ENCODE data around the gene DGAT2. TPM values are rescaled to one million over a fixed set of nuclear protein-coding genes. Genes with fewer than 3 reads are reported as not detected.

DGAT2 gene
- total RNA-seq, 1 experiment from 2014 or later: 75.8 TPM

- no peaks in the 10 kb centered on the region for H3K27me3 ChIP-seq (replicated peaks; ENCODE audit: control insufficient read depth, insufficient read depth, low read length)
- no peak overlapping the region for H3K4me3 Mint-ChIP-seq (ENCODE audit: unreplicated experiment)
- peaks cover 49% of the 10 kb centered on the region for H3K4me1 Mint-ChIP-seq (ENCODE audit: low read depth, unreplicated experiment)
- H3K9me3 ChIP-seq: no peaks in the 10 kb centered on the region
- intact Hi-C loops (cut with micrococcal nuclease; ENCODE audit: unreplicated experiment): loop anchor here (1.0 to 2.0 kb wide), 3 partner anchors 15 to 66 kb away; no protein-coding TSS in a partner anchor
- H3K36me3 Mint-ChIP-seq (ENCODE audit: insufficient read depth, unreplicated experiment): peaks cover 11% of the 10 kb centered on the region
- H3K27ac Mint-ChIP-seq (ENCODE audit: unreplicated experiment): peak overlapping the region; percentile 83
- ChIA-PET POLR2A (no interaction called here), CTCF (interaction anchor here (0.5 to 2.3 kb wide), 5 partner anchors 22 to 166 kb away, joined by 3 to 10 read pairs (median 4); no protein-coding TSS in a partner anchor)
- TF ChIP-seq CTCF (IDR thresholded peaks at IDR 0.05; ENCODE audit: insufficient read depth in 1 of 2, low read depth in 1 of 2, low read length in 1 of 2, severe bottlenecking in 1 of 2, unreplicated experiment in 1 of 2): no peak
- H3K9me3 Mint-ChIP-seq (ENCODE audit: unreplicated experiment): no peaks in the 10 kb centered on the region
- H3K4me1 ChIP-seq: peaks cover 48% of the 10 kb centered on the region
- no peak overlapping the region for H3K4me3 ChIP-seq (ENCODE audit: low read depth, low read length)
- DNase-seq: peak in 1 of 2 experiments; percentile 26
- no peaks in the 10 kb centered on the region for H3K36me3 ChIP-seq (ENCODE audit: control insufficient read depth, insufficient read depth, low read length)
- BruUV-seq (replicated peaks): no TSS peak
- no peaks in the 10 kb centered on the region for H3K27me3 Mint-ChIP-seq (ENCODE audit: insufficient read depth, unreplicated experiment)
Observed at GRCh38 chr11:75763846-75764245, 4.7 kb upstream of the DGAT2 start.

- no peaks in the 10 kb centered on the region for H3K9me3 ChIP-seq
- CTCF ChIA-PET: interaction anchor here (0.7 kb wide), 1 partner anchor 177 kb away, joined by 4 read pairs; no protein-coding TSS in a partner anchor
- no peaks in the 10 kb centered on the region for H3K36me3 ChIP-seq (ENCODE audit: control insufficient read depth, insufficient read depth, low read length)
- H3K27me3 ChIP-seq (replicated peaks; ENCODE audit: control insufficient read depth, insufficient read depth, low read length): no peaks in the 10 kb centered on the region
- POLR2A ChIA-PET: no interaction called here
- H3K36me3 Mint-ChIP-seq (ENCODE audit: insufficient read depth, unreplicated experiment): peaks cover 11% of the 10 kb centered on the region
- no peak overlapping the region for H3K4me3 Mint-ChIP-seq (ENCODE audit: unreplicated experiment)
- H3K9me3 Mint-ChIP-seq (ENCODE audit: unreplicated experiment): no peaks in the 10 kb centered on the region
- H3K4me1 Mint-ChIP-seq (ENCODE audit: low read depth, unreplicated experiment): peaks cover 41% of the 10 kb centered on the region
- intact Hi-C loops (cut with micrococcal nuclease; ENCODE audit: unreplicated experiment): no loop called here
- no TSS peak for BruUV-seq (replicated peaks)
- peaks cover 43% of the 10 kb centered on the region for H3K4me1 ChIP-seq
- H3K4me3 ChIP-seq (ENCODE audit: low read depth, low read length): no peak overlapping the region
- no peak for TF ChIP-seq CTCF (IDR thresholded peaks at IDR 0.05; ENCODE audit: insufficient read depth in 1 of 2, low read depth in 1 of 2, low read length in 1 of 2, severe bottlenecking in 1 of 2, unreplicated experiment in 1 of 2)
- no peaks in the 10 kb centered on the region for H3K27me3 Mint-ChIP-seq (ENCODE audit: insufficient read depth, unreplicated experiment)
- no peak overlapping the region for H3K27ac Mint-ChIP-seq (ENCODE audit: unreplicated experiment)
- DNase-seq: peak in 1 of 2 experiments; percentile 29
Observed at GRCh38 chr11:75765116-75765515, 3.5 kb upstream of the DGAT2 start.

- POLR2A ChIA-PET: no interaction called here
- no peak for DNase-seq
- no peaks in the 10 kb centered on the region for H3K27me3 Mint-ChIP-seq (ENCODE audit: insufficient read depth, unreplicated experiment)
Observed at GRCh38 chr11:75766443-75767227, 1.9 kb upstream of the DGAT2 start.

More at GRCh38 chr11:75766443-75767227, 1.9 kb upstream of the DGAT2 start:
- BruUV-seq (replicated peaks): no TSS peak
- H3K36me3 Mint-ChIP-seq (ENCODE audit: insufficient read depth, unreplicated experiment): peaks cover 11% of the 10 kb centered on the region
- peak overlapping the region; percentile 98 for H3K27ac Mint-ChIP-seq (ENCODE audit: unreplicated experiment)
- no peaks in the 10 kb centered on the region for H3K9me3 Mint-ChIP-seq (ENCODE audit: unreplicated experiment)
- no peak for TF ChIP-seq CTCF (IDR thresholded peaks at IDR 0.05; ENCODE audit: insufficient read depth in 1 of 2, low read depth in 1 of 2, low read length in 1 of 2, severe bottlenecking in 1 of 2, unreplicated experiment in 1 of 2)
- peaks cover 31% of the 10 kb centered on the region for H3K4me1 ChIP-seq
- H3K4me1 Mint-ChIP-seq (ENCODE audit: low read depth, unreplicated experiment): peaks cover 46% of the 10 kb centered on the region
- intact Hi-C loops (cut with micrococcal nuclease; ENCODE audit: unreplicated experiment): no loop called here
- H3K27me3 ChIP-seq (replicated peaks; ENCODE audit: control insufficient read depth, insufficient read depth, low read length): no peaks in the 10 kb centered on the region
- H3K4me3 Mint-ChIP-seq (ENCODE audit: unreplicated experiment): no peak overlapping the region
- H3K36me3 ChIP-seq (ENCODE audit: control insufficient read depth, insufficient read depth, low read length): no peaks in the 10 kb centered on the region
- no peaks in the 10 kb centered on the region for H3K9me3 ChIP-seq
- CTCF ChIA-PET: interaction anchor here (0.5 to 1.3 kb wide), 2 partner anchors 69 to 97 kb away, joined by 3 to 5 read pairs; no protein-coding TSS in a partner anchor
- H3K4me3 ChIP-seq (ENCODE audit: low read depth, low read length): no peak overlapping the region

Data from Caco-2 (cell line).